HEK293 (cell line): ENCODE data around the gene ODF2.

Source experiments
- CTCF ChIP-seq: fragments of 450-650 bp; formaldehyde crosslinking; IDR thresholded peaks from 2 replicates; pipeline ENCODE4 v1.5.1; 2016; ENCODE audit warnings: missing biosample characterization, missing genetic modification characterization
- KLF1 ChIP-seq: fragments of 450-650 bp; formaldehyde crosslinking; IDR thresholded peaks from 2 replicates; pipeline ENCODE4 v1.5.1; 2016; ENCODE audit warnings: missing biosample characterization, missing genetic modification characterization
- MYNN ChIP-seq: fragments of 450-650 bp; formaldehyde crosslinking; IDR thresholded peaks from 2 replicates; pipeline ENCODE4 v1.5.1; 2016; ENCODE audit warnings: missing biosample characterization, missing genetic modification characterization, borderline replicate concordance
- PBX3 ChIP-seq: sonication (generic); formaldehyde crosslinking; IDR thresholded peaks from 2 replicates; pipeline ENCODE4 v1.8.1; 2022; ENCODE audit warnings: mild to moderate bottlenecking, moderate library complexity, missing genetic modification reagents
- SCRT2 ChIP-seq: fragments of 450-650 bp; formaldehyde crosslinking; IDR thresholded peaks from 2 replicates; pipeline ENCODE4 v1.5.1; 2016; ENCODE audit warnings: missing biosample characterization, missing genetic modification characterization
- SETDB1 ChIP-seq: IDR thresholded peaks from one replicate; pipeline ENCODE4 v1.6.1; 2017; ENCODE audit warnings: mild to moderate bottlenecking, low read length, moderate library complexity, mixed read lengths; ENCODE audit not compliant: insufficient read length
- TCF7L2 ChIP-seq: IDR thresholded peaks from 2 replicates; pipeline ENCODE4 v1.6.1; 2011; ENCODE audit warnings: low read depth, mild to moderate bottlenecking, inconsistent platforms, low read length, moderate library complexity, borderline replicate concordance
- ZBTB1 ChIP-seq: fragments of 450-650 bp; formaldehyde crosslinking; IDR thresholded peaks from 2 replicates; pipeline ENCODE4 v1.5.1; 2016; ENCODE audit warnings: missing biosample characterization, missing genetic modification characterization
- ZNF24 ChIP-seq: fragments of 450-650 bp; formaldehyde crosslinking; IDR thresholded peaks from 2 replicates; pipeline ENCODE4 v1.5.1; 2016; ENCODE audit warnings: missing biosample characterization, missing genetic modification characterization
- ZNF449 ChIP-seq: fragments of 450-650 bp; formaldehyde crosslinking; IDR thresholded peaks from 2 replicates; pipeline ENCODE4 v1.5.1; 2017; ENCODE audit warnings: missing biosample characterization, mild to moderate bottlenecking, missing genetic modification characterization, moderate library complexity
- ZNF785 ChIP-seq: fragments of 450-650 bp; formaldehyde crosslinking; IDR thresholded peaks from 2 replicates; pipeline ENCODE4 v1.5.1; 2016; ENCODE audit warnings: missing biosample characterization, missing genetic modification characterization
- ZSCAN18 ChIP-seq: fragments of 450-650 bp; formaldehyde crosslinking; IDR thresholded peaks from 2 replicates; pipeline ENCODE4 v1.5.1; 2016; ENCODE audit warnings: missing biosample characterization, missing genetic modification characterization

- TF ChIP-seq SETDB1 (no peak), TCF7L2 (no peak), CTCF (no peak), ZBTB1 (tag by site-specific recombination) (no peak), ZNF449 (tag by site-specific recombination) (no peak), MYNN (no peak), ZNF785 (no peak), PBX3 (0 out of 2 replicates have a peak, but pooled peaks have one; percentile 23), ZSCAN18 (tag by site-specific recombination) (no peak), KLF1 (tag by site-specific recombination) (no peak), ZNF24 (tag by site-specific recombination) (no peak), SCRT2 (no peak)
These were observed at the start of gene ODF2 for GRCh38 chr9:128455849-128456612.
